CD4-positive, alpha-beta T cell treated with Interleukin-1 beta for 1 hour (primary cell): Measurements from ENCODE around the gene TYW3.
"Not testable (repeated sequence)": the region's sequence is repeated elsewhere in the genome, so short reads cannot be mapped to it uniquely, and the experiment has no call there.

Experiments
- DNase-seq, 2 donors: peaks; one replicate each; pipeline ENCODE4 v3.0.0-alpha.2; 2020 to 2022

TYW3 gene

DNA sequence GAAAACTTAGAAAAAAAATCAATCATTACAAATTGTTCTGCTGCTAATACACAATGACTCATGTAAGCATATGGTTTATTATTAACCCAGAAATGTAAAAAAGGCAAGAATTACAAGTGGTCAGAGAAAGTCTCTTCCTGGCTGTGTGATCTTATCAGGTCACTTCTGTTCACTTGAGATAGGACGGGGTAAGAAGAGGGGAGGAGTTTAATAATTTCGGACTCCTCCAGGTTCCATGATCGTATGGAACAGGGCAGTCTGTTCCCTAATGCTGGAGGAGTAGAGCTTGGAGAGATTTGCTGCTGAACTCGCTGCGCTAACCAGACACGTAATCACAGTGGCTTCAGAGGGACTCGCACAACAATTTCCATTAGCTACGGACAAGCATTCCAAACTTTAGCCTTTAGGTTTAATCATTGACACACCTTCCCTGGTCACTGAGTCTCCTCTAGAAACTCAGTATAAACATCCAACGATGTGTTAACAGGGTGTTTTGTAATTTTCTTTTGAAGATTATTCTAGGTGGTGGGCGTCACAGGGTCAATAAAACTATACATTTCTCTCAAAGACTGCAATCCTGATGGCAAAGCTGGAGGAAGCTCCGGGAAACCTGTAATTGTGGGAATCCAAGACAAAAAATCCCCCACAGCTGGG lies 1.4 kb upstream of the TYW3 start:
- no peak for DNase-seq

DNA sequence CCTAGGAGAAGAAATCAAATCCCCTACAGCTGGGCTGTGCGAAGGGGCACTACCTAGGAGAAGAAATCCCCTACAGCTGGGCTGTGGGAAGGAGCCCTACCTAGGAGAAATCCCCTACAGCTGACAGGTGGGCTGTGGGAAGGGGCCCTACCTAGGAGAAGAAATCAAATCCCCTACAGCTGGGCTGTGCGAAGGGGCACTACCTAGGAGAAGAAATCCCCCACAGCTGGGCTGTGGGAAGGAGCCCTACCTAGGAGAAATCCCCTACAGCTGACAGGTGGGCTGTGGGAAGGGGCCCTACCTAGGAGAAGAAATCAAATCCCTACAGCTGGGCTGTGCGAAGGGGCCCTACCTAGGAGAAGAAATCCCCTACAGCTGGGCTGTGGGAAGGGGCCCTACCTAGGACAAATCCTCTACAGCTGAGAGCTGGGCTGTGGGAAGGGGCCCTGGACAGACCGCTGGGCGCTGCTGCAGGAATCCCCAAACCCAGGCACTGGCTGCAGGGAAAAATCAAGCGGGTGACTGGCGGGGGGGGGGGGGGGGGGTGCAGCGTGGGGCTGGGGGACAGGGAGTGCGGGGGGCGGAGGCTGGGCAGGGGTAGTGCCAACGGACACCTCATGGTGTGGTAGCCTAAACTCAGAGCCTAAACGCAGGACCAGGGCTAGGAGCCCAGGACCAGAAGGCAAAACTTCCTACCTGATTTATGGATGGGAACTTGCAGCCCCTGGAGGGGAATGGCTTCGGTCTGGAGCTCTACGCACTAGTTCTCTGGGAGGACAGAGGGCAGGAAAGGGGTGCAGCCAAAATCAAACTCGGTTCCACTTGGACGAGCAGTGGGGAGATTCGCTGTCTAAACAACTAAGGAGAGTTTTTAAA lies 643 bp upstream of the TYW3 start:
- DNase-seq, result peak; percentile 11 to 13

DNA sequence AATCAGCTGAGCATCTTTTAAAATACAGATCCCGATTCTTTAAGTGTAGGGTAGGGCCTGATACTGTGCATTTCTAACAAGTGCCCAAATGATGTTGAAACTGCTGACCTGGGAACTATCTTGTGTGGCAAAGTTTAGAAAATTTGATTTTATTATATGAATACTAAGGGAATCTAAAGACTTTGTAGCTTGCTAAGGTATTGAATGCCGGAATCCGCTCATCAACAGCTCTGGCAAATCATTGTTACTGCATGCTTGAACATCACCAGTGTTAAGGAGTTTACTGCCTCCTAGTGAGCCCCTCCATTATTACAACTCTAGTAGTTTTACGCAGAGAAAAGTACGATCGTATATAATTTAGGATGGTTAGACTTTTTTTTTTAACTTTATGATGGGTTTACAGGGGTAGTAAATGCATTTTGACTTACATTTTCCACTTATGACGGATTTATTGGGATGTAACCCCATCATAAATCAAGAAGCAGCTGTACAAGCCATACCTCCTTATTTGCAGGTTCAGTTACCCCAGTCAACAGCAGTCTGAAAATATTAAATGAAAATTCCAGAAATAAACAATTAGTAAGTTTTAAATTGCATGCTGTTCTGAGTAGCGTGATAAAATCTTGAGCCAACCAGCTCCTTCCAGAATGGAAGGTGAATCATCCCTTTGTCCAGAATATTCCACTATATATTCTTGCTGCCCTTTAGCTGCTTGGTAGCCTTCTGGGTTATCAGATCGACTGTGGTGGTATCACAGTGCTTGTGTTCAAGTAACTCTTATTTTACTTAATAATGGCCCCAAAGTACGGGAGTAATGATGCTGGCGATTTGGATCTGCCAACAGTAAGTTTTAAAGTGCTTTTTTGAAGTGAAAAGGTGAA lies 892 bp downstream of the TYW3 start:
- DNase-seq, result peak; percentile 42 to 76

DNA sequence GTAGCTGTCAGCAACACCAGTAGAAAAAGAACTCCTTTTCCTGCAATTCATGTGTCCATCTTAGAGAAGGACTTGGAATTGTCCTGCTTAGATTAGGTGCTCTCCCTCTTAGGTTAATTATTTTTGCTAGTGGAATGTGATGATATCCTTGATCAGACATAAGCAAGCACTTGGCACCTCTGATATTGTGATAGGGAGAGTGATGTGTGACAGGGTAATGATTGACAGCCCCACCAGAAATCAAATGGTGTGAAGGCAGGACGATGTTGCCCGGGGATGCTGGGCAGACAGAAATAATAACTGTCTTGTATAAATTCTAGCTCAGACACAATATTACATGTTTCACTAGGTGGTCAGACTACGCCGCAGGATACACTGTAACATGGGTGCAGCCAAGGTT lies 4.4 kb downstream of the TYW3 start:
- no peak for DNase-seq

DNA sequence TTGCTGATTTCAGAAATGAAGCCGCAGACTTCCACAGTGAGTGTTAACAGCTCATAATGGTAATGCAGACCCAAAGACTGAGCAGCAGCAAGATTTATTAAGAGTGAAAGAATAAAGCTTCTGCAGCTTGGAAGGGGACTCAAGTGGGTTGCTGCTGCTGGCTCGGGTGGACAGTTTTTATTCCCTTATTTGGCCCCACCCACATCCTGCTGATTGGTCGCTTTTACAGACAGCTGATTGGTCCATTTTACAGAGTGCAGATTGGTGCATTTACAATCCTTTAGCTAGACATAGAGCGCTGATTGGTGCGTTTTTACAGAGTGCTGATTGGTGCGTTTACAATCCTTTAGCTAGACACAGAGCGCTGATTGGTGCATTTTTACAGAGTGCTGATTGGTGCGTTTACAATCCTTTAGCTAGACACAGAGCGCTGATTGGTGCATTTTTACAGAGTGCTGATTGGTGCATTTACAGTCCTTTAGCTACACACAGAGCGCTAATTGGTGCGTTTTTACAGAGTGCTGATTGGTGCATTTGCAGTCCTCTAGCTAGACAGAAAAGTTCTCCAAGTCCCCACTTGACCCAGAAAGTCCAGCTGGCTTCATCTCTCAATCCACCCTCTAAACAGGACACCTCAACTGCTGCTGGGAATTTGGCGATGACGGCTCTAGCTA lies 7.5 kb downstream of the TYW3 start:
- DNase-seq, result not testable (repeated sequence)

DNA sequence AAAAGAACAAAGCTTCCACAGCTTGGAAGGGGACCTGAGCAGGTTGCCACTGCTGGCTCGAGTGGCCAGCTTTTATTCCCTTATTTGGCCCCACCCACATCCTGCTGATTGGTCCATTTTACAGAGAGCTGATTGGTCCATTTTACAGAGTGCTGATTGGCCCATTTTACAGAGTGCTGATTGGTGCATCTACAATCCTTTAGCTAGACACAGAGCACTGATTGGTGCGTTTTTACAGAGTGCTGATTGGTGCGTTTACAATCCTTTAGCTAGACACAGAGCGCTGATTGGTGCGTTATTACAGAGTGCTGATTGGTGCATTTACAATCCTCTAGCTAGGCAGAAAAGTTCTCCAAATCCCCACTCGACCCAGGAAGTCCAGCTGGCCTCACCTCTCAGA lies 12.3 kb downstream of the TYW3 start:
- DNase-seq, result not testable (repeated sequence)

DNA sequence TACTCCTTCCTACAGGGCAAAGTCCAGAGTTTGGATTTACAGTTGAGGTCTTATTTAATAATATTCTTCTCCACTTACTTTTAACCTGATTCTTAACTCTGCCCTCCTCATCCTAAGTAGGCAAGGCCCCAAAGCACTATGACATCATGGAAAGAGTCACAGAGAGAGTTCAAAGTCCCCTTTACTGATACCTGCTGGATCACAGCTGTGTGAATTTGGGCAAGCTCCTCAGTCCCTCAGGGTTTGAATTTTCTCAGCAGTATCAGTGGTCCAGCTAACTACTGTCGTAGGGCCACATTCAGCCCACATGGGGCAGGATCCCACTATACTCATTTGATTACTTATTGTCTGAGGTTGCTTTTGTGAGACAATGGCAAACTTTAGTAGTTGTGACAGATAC lies 16.0 kb downstream of the TYW3 start:
- no peak for DNase-seq

DNA sequence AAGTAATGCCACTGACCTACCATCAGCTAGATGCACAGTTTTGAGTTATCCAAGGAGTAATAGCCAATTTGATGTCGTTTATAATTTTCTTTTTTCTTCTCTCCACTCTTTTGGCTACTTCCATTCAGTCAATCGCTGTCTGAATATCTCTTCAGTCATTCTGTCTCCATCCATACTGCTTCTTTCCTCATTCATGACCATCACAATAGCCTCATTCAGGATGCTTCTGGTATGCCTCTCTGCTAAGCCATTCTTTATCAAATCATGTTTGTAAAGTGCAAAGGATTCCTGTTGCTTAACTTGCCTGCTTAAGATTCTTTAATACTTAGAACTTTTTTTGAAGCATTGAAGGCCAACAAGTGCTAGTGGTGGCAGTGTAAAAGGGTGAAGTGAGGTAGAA lies 20.2 kb downstream of the TYW3 start:
- no peak for DNase-seq

DNA sequence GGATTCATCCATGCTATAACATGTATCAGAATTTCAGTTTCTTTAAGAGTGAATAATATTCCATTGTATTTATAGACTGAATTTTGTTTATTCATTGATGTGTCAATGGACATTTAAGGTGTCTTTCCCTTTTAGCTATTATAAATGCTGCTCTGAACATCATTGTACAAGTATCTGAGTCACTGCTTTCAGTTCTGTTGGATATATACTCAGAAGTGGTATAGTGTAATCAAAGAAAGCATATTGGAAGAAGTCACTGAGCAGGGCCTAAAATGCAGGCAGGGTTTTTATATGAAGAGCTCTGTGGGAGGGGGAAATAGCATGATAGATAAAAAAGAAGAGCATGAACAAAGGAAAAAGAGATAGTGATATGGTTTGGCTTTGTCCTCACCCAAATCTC lies 22.5 kb downstream of the TYW3 start:
- DNase-seq, result no peak

DNA sequence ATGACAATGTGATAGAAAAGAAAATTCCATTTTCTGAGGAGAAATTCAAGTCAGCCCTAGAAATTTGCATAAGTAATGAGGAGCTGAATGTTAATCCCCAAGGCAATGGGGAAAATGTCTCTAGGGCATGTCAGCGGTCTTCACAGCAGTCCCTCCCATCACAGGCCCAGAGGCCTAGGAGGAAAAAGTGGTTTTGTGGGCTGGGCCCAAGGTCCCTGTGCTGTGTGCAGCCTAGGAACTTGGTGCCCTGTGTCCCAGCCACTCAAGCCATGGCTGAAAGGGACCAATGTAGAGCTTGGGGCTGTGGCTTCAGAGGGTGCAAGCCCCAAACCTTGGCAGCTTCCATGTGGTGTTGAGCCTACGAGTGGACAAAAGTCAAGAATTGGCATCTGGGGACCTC lies 23.7 kb downstream of the TYW3 start:
- DNase-seq, result not testable (repeated sequence)

DNA sequence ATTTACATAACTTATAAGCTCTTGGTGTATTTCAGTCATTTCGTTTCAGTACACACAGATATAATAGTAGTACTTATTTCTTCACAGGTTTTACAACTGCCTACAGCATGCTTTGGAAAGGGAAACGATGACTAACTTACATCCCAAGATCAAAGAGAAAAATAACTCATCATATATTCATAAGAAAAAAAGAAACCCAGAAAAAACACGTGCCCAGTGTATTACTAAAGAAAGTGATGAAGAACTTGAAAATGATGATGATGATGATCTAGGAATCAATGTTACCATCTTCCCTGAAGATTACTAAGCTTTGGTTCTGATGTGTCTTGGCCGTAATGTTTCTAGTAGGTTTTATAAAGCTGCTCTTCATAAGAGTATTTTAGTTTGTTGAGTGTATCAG lies 30.9 kb downstream of the TYW3 start:
- no peak for DNase-seq

DNA sequence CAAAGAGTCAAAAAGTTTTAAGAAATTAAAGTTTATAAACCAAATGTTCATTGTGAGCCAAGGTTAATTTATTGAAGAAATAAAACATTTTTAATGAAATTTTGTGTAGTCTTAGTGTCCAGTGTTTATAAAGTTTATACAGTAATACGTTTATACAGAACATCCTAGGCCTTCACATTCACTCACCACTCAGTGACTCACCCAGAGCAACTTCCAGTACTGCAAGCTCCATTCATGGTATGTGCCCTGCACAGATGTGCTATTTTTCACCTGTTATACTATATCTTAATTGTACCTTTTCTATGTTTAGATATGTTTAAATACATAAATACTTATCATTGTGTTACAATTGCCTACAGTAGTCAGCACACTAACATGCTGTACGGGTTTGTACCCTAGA lies 33.6 kb downstream of the TYW3 start:
- no peak for DNase-seq

DNA sequence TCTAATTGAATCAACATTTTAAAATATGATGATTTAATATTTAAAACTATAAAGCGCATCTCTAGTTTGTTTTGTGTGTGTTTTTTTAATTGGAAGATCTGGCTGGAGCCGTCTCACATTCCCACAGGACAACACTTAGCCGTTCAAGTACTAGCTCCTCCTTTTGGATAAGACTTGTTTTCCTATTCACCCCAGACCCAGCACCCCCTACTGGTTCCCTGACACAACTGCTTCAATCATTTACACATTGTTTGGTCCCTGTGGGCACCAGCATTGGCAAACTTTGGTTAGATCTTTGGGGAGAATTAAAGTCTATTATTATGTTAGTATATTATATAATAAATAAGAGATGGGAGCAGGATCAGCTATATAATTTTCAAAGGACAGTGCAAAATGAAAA lies 34.5 kb downstream of the TYW3 start:
- no peak for DNase-seq

DNA sequence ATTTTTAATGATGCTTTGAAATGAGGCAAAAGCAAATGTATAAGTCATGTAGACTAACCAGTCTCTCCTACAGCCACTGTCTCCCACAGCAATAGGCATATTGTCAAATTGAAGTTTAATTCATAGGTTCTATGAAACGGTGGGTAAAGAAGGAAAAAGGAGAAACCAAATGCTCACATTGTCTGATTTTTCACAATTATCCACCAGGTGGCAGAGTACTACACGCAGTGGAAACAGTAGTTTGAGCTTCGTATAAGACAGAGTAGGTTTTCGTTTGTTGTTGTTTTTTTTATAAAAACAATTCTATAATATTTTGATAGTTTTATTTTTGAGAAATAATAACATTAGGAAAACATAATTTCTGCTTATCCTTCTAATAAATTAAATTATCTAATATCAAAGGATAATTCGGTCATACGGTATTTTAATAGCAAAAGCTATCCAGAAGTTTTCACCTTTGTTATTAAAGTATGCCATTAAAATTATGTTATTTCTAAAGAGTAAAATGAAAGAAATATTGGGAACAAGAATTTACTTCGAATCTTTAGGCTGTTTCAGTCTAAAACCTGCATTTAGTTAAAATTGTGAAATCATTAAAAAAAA lies 39.1 kb downstream of the TYW3 start:
- peak in 1 of 2 donors; percentile 26 for DNase-seq

DNA sequence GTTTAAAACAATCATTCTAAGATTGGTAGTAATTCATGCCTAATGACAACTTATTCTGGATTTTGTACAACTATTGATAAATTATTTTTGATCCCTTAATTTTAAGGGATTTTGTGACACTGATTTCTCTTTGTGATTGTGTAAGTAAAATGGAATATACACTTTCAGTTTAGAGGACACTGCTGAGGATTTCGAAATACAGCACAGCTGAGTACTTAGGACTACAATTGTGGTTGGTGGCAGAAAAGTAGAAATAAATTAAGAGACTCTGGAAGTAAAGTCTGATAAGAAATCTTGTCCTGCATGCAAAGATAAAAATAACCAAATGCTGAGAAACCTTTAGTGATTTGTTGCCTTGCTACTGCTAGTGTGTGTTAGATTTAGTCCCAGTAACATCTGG lies 40.0 kb downstream of the TYW3 start:
- DNase-seq, result no peak

DNA sequence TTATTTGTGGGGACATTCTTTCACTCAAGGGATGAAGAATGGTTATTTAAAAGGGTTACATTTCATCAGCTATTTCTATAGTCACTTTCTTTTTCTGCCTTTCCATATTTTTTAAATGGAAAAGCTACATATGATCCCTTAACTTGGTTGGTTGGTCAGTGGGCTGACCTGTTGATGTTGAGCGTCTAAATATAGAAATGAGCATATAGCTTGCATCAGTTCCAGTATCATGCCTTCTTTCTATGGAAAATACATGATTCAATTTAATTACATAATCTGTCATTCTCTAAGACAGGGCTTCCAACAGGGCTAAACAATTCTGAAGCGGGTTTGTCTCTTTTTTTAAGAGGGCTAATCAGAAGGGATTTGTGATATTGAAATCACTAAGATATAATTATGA lies 40.6 kb downstream of the TYW3 start:
- no peak for DNase-seq

DNA sequence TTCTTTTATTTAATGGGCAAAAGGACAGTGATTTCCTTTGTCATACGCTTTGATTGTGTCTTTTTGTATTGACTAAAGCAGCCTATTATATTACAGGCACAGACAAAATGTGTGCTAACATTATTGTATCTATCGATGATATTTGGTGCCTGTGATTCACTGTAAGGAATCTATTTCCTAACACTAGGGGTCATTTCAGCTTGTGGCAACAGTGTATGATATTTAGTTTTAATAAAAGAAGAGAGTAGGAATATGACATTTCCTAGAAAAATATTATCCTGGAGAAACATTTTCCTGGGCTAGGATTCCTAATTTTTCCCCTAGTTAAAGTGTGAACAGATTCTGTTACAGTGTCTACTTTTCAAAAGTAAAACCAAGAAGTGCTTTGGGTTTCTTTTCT lies 42.8 kb downstream of the TYW3 start:
- DNase-seq, result no peak

DNA sequence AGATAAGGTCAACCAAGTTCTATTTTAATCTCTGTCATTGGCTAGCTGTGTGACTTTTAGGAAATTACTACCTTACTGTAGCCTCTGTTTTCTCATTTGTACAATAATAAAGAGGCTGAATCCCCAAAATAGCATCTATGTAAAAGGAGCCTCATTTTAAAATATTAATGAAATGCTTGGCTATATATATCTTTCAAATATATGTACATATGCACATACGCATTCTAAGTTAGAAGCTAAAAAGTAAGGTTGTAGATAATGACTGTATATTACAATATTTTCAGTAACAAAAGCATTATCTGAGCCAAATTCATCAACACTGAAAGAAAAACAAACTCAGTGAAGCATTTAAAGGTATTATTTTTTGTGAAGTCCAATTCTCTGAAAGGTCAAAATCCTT lies 44.6 kb downstream of the TYW3 start:
- DNase-seq, result no peak

DNA sequence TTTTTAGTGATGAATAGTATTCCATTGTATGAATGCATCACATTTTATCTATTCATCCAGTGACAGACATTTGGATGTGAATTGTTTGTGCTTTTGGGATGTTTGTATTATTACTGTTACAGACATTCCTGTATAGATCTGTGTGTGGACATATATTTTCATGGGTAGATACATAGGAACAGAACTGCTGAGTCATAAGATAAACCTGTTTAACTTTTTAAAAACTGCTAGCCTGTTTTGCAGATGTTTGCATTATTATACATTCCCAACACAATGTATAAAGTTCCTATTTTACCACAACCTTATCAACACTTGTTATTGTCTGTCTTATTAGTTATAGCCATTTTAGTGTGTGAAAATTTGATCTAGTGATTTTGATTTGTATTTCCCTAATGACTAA lies 46.8 kb downstream of the TYW3 start:
- DNase-seq, result no peak

DNA sequence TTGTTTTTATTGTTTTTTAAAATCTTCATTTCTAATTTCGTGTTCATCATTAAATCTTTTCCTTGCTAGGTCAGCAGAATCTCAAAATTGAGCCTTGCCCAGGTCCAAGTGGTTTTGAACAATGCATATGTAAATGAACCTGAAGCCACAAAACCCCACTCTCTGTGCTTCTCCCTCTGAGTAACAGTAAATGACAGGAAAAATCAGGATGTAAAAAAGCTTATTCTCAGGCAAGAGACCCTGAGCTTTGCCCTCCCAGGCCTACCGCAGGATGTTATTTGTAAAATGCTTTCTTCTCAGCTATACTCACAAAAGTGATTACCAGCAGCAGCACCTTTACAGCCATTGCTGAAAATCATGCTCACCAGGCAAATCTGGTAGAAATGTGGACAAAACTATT lies 47.6 kb downstream of the TYW3 start:
- DNase-seq, result no peak

DNA sequence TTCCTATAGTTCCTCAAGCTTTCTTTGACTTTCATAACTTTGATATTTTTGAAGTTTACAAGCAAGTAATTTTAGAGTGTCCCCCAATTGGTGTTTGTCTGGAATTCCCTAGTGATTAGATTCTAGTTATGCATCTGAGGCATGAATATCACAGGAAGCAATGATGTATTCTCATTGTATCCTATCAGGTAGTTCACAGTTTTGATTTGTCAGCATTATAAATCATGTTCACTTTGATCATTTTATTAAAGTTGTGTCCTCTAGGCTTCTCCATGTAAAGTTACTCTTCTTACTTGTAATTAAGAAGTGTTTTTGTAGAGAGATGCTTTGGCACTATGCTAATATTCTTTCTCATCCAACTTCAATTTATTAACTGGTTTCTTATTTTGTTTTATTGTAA lies 53.0 kb downstream of the TYW3 start:
- no peak for DNase-seq

DNA sequence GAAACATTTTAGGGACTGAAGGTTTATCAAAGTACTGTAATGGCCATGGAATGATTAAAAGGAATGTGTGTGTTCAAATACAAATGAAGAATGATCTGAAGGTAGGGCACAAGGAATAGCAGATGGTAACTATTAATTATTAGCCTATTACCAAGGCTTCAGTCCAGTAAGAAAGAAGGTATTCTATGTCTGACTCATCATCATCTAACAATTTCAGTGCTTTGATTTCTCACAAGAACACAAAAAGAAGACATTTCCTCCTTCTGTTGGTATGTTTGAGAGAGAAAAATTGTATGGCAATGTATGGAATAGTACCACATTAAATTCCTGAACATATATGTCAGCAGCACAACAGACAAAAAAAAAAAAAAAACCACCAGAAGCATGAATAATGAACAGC lies 57.5 kb downstream of the TYW3 start:
- no peak for DNase-seq

DNA sequence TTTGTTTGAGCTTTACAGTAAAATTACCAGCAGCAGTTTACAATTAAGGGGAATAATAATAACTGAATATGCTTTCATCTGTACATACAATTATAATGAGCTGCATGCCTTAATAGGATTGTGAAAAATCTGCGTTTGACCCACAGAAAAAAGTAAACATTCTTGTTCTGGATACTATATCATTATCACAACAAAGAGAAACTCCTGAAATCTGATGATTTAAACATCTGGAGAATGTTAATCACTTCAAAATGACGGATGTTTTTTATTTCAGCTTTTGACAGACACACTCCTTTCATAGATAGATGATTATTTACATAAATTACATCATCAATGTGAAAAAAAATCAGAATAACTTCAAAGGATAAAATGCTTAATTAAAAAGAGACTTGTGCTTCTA lies 58.5 kb downstream of the TYW3 start:
- no peak for DNase-seq
